GM21367 (cell line): ENCODE results near the gene FBXL17.

Experiments used
- ATAC-seq: cut with Tn5 transposase; IDR thresholded peaks from one replicate; pipeline ENCODE4 v1.9.1; 2021; ENCODE audit not compliant: unreplicated experiment

Gene FBXL17

DNA sequence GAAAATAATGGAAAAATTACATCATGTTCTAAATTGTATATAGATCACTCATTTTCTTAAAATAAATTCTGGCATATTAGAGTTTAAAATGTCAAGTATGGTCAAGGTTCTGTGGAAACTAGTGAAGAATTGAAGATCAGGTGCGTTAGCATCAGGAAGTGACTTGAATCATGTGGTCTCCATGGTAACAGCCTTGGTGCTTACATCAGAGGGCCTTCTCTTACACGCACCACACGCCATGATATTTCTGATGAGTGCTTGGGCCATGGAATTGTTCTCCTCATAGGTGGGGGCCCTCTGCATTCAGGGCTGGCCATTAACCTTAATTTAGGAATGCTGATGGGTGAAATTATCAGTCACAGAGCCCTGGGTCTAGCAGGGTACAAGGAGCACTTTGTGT, 423.0 kb downstream of the FBXL17 start:
- no peak for ATAC-seq

- ATAC-seq = no peak
Observed at GRCh38 chr5:107958432-107958831, 423.5 kb downstream of the FBXL17 start.

DNA sequence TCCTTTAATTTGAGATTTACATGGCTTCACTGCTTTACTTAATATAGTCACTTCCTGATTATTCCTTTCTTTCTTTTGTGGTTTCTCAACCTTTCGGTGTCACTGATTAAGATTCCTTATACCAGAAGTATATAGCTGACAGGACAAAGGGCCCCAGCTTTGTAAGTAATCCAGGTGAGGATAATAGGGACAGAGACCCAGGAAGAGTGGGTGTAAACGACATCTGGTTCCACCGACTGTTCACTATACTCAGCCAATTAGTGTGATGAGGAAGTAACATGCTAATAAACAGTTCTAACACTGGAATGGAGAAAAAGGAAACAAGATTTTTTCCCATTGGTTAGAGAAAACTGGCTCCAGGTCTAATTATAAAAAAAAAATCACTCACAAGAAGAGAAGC, 424.8 kb downstream of the FBXL17 start:
- no peak for ATAC-seq

- no peak for ATAC-seq
Observed at GRCh38 chr5:107955321-107955720, 426.6 kb downstream of the FBXL17 start.

- ATAC-seq = no peak
Observed at GRCh38 chr5:107954254-107954653, 427.6 kb downstream of the FBXL17 start.

DNA sequence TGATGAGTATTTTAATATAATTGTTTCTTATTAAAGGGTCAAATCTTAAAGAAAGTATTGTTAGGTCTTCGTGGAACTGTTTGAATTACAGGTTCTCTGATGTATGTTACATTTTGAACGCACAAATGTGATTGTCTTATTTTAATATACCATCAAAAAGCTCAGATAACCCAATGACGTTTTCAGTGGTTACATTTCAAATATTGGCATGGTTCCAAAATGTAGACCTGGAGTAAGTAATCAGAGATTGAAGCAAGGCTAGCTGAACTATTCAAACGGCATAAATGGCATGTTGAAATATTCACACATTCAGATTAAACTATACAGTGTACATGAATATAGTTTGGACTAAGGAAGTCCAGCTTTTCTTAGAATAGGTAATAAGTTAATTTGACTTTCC, 429.4 kb downstream of the FBXL17 start:
- no peak for ATAC-seq

GRCh38 chr5:107951309-107951708, 430.6 kb downstream of the FBXL17 start:
- ATAC-seq = no peak

GRCh38 chr5:107950776-107951175, 431.1 kb downstream of the FBXL17 start:
- ATAC-seq = no peak

DNA sequence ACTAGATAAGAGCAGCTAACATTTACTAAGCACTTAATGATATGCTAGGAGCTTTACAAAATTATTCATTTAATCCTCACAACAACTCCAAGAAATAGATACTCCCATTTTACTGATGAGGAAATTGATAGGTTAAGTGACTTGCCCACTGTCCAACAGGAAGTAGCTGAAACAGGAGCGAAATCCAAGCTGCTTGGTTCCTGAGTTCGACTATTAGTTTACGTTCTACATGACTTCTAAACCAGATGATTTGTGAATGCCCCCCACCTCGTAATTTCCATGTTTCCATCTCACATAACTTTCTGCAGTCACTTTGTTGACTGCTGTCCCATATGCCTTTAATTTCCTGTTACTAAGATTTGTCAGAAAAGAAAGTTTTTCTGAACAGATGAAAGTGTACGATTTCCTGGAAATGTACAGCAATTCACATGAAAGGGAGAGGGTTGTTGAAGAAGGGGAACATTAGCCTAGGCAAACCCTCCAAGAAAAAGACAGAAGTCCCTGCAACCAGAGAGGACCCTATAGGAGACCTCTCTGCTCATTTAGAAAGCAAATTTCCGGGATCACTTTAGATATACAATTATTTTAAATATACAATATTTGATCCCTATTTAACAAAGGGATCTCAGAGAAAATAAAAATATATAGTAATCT, 432.1 kb downstream of the FBXL17 start:
- no peak for ATAC-seq

DNA sequence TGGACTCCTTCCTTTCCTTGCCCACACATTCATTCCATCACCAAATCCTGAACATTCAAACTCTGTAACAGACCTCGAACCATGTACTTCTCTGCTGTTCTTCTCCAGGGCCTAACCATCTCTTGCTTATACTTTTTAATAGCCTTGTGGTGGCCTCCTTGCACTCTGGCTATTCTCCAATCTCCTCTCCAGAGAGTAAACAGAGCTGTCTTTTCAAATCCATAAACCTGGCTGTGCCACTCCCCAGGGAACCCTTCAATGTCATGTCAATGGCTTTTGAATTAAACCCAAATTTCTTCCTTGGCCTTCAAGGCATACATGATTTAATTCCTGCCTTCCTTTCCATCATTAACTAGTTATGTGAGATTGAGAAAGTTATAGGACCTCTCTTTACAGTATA, 433.5 kb downstream of the FBXL17 start:
- no peak for ATAC-seq

DNA sequence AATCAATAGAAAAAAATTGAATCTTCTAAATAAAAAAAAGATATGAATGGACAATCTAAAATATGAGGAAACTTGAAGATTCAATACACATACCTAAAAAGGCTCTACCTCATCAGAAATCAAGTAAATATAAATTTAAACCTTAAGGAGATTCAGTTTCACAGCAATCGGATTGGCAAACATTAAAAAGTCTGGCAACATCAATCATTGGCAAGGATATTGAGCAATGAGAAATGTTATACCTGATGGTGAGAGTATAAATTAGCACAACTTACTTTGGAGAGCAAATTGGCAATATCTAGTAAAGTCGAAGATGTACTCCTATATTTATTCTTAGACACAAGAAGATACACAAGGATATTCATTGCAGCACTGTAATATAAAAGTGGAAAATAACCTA, 436.8 kb downstream of the FBXL17 start:
- no peak for ATAC-seq

DNA sequence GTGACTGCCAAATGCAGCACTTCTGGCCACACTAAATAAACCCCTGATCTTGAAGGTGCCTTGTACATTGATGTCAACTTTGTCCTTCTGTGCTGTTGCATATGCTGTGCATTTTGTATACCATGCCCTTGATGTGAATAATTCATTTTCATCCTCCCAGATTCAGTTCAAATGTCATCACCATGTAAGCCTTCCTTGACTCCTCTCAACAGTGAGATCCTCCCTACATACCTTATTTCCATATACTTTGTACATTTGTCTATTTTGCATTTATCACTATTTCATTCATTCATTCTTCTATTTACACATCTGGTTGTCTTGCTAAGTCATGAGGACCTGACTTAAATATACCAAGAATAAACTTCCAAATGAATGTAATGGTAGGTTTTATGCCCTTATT, 438.0 kb downstream of the FBXL17 start:
- no peak for ATAC-seq

DNA sequence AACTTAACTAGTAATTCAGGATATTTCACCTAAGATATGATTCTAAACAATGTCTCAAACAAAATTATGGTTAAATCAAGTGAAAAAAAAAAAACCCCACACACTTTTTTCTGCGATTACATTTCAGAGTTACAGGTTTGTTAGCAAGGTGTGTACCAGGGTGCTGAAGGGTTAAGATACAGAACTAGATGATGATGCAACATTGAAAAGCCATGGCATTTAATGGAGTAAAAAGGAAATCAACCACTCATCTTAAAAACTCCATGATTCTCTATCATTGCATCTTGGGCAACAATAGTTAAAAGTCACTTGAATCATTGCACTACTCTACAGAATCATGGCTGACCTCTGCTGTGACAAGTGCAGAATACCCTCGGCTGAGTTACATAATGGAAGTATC, 440.9 kb downstream of the FBXL17 start:
- no peak for ATAC-seq

GRCh38 chr5:107937651-107938355, 444.1 kb downstream of the FBXL17 start:
- ATAC-seq = no peak

- no peak for ATAC-seq
Observed at GRCh38 chr5:107937204-107937603, 444.7 kb downstream of the FBXL17 start.

DNA sequence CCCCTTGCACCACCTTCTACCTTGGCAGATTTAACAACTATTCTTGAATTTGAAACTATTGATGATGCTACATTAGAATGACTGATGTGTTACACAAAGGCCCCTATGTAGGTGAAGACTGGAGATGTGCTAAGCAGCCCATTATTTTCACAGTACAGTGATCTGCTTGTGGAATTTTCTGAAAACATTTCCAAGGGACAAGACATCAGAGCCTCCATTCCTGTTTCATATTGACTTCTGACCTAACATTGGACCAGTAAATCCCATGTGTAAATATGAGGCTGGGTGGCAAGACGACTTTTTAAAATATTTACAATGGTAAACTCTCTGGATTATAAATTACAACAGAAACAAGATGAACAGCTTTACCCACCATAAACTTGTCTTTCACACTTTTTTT, 445.4 kb downstream of the FBXL17 start:
- no peak for ATAC-seq

DNA sequence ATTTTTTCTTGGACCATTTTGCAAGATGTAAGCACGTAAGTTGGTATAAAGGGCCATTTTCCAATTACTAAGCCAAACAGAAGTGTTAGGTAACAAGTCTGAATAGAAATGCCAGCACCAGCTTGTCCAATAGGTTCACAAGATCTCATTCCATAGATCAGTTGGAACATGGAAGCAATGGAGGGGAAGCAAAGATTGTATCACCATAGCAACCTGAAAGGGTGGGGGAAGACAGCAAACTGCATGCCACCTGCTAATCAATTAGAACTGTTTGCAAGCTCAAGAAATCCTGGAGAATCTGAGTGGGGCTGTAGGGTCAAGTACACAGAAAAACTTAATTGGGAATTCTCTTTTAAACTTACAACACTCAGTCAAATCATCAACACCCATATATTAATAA, 446.3 kb downstream of the FBXL17 start:
- ATAC-seq = no peak

DNA sequence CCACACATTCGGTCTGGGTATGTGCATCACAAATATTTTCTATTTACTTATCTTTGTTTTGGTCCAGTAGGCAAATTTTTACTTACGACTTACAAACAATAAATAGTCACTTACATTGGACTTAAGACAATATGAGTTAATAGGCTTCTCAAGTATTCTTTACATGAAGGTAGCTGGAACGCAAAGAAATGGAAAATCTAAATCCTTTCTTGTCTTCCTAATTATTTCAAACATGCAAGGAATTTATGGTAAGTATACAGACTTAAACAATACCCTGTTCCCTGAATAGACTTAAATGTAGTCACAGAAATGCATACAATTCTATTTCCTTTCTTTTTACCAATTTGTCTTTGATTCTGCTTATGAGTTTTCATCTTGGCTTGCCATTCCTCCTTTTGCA, 448.6 kb downstream of the FBXL17 start:
- no peak for ATAC-seq

GRCh38 chr5:107930891-107931290, 451.0 kb downstream of the FBXL17 start:
- ATAC-seq = no peak

DNA sequence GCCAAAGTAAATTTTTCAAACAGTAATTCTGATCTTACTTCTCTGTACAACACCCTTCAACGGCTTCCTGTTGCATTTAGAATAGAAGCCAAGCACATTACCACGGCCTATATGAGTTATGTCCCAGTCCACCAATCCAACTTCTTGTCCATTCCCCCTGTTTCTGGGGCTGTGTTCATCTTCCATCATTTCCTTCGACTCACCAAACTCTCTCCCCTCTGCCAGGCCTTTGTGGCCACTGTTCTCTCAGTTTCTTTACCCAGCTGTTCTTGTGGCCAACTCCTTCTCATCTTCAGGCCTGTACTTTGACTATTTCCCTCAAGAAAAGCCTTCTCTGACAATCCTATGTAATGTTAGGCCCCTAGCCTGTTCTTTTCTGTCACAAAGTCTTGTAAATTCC, 451.8 kb downstream of the FBXL17 start:
- ATAC-seq = no peak

GRCh38 chr5:107929080-107929479, 452.8 kb downstream of the FBXL17 start:
- ATAC-seq = no peak

DNA sequence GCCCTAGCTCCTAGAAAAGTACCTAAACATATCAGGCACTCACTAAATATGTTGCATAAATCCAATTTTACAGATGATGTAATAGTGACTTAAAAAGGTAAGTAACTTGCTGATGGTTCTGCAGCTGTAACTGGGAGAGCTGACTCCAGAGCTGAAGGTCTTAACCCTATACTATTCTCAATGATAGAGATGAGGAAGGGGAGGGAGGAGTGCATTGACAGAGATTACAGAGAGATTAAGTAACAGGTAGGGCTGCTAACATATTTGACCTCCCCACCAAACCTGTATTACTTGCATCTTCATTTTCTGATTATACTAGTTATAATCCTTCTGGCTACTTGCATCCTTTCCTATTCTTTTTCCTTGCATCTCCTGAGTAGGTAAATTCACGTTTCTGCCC, 455.8 kb downstream of the FBXL17 start:
- no peak for ATAC-seq

- no peak for ATAC-seq
Observed at GRCh38 chr5:107925200-107925599, 456.7 kb downstream of the FBXL17 start.
